DND-41 (cell line): ENCODE measurements around the gene OSBPL9.
"Not testable (repeated sequence)": the region's sequence is repeated elsewhere in the genome, so short reads cannot be mapped to it uniquely, and the experiment has no call there.

Source experiments
- ATAC-seq: fragments of 200-7000 bp; cut with Tn5 transposase; 3 replicates; pipeline ENCODE4 v1.9.1; 2021; ENCODE audit warnings: low read depth; ENCODE audit not compliant: insufficient read depth
- DNase-seq: peaks from one replicate; pipeline ENCODE4 v3.0.0-alpha.2; 2020
- H2AFZ ChIP-seq: 2 replicates; pipeline ENCODE4 v1.6.0; 2012; ENCODE audit warnings: low read depth, low read length
- H3K27ac ChIP-seq: 2 replicates; pipeline ENCODE4 v1.5.1; 2012; ENCODE audit warnings: low read length, inconsistent platforms
- H3K27me3 ChIP-seq: fragments of 200-600 bp; sonication (generic); 2 replicates; pipeline ENCODE4 v1.6.0; 2012; ENCODE audit warnings: low read length, mild to moderate bottlenecking, inconsistent platforms; ENCODE audit not compliant: insufficient read depth, poor library complexity
- H3K36me3 ChIP-seq: 2 replicates; pipeline ENCODE4 v1.5.1; 2012; ENCODE audit warnings: low read length, inconsistent platforms; ENCODE audit not compliant: insufficient read depth
- H3K4me1 ChIP-seq: 2 replicates; pipeline ENCODE4 v1.5.1; 2012; ENCODE audit warnings: mild to moderate bottlenecking, low read length; ENCODE audit not compliant: insufficient read depth
- H3K4me2 ChIP-seq: 2 replicates; pipeline ENCODE4 v1.6.0; 2012; ENCODE audit warnings: mild to moderate bottlenecking, moderate library complexity, low read length, inconsistent platforms; ENCODE audit not compliant: insufficient read depth
- H3K4me3 ChIP-seq, 2 experiments: fragments of 200-600 bp in 1 of 2; shearing (Covaris generic) in 1 of 2; 2 replicates each; pipeline ENCODE4 v1.5.1; 2012 to 2016; ENCODE audit warnings: inconsistent platforms in 2 of 2, low read length in 2 of 2, mild to moderate bottlenecking in 2 of 2, low read depth in 1 of 2, moderate library complexity in 1 of 2
- H3K79me2 ChIP-seq: 2 replicates; pipeline ENCODE4 v1.6.0; 2012; ENCODE audit warnings: low read length, inconsistent platforms; ENCODE audit not compliant: insufficient read depth
- H3K9ac ChIP-seq: 2 replicates; pipeline ENCODE4 v1.6.0; 2012; ENCODE audit warnings: low read depth, mild to moderate bottlenecking, inconsistent platforms, low read length, moderate library complexity
- H3K9me3 ChIP-seq: 2 replicates; pipeline ENCODE4 v1.5.1; 2012; ENCODE audit warnings: low read length, moderate library complexity, mild to moderate bottlenecking, inconsistent platforms; ENCODE audit not compliant: insufficient read depth, severe bottlenecking
- H4K20me1 ChIP-seq: 2 replicates; pipeline ENCODE4 v1.6.0; 2012; ENCODE audit warnings: low read length; ENCODE audit not compliant: insufficient read depth
- EZH2 ChIP-seq: IDR thresholded peaks from 3 replicates; pipeline ENCODE4 v1.6.1; 2012; ENCODE audit warnings: borderline replicate concordance, low read depth, mild to moderate bottlenecking, moderate library complexity, low read length, inconsistent platforms; ENCODE audit not compliant: severe bottlenecking
- TF ChIP-seq, protein P1 (sequence below): IDR thresholded peaks from 2 replicates; pipeline ENCODE4 v1.5.1; 2012; ENCODE audit warnings: borderline replicate concordance, low read length, moderate library complexity, mild to moderate bottlenecking; ENCODE audit not compliant: poor library complexity, severe bottlenecking; ENCODE audit errors: extremely low read depth

The OSBPL9 gene

DNA sequence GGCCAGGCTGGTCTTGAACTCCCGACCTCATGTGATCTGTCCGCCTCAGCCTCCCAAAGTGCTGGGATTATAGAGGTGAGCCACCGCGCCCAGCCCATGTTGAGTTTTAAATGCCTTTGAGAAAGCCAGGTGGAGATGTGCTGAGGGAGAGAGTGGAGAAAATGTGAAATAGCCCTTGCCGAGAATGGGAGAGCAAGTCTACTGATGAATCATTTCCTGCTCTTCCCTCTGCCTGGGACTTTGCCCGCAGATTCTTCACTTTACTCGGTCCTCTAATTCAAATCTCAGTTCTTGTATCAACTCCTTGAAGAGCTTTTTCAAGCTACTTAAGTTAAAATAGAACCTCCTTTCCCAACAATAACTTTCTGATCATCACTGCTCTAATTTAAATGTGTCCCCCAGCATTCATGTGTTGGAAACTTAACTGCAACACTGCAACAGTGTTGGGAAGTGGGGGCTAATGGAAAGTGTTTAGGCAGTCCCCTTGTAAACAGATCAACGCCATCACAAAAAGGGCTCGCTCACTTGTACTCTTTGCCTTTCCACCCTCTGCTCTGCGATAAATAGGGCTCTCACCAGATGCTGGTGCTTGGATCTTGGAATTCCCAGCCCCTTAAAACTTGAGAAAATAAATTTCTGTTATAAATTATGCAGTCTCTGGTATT is 27.8 kb downstream of the OSBPL9 start:
- Histone ChIP-seq H3K4me1 (no peaks in the 10 kb centered on the region), H3K9ac (no peak overlapping the region), H3K27ac (no peak overlapping the region)

DNA sequence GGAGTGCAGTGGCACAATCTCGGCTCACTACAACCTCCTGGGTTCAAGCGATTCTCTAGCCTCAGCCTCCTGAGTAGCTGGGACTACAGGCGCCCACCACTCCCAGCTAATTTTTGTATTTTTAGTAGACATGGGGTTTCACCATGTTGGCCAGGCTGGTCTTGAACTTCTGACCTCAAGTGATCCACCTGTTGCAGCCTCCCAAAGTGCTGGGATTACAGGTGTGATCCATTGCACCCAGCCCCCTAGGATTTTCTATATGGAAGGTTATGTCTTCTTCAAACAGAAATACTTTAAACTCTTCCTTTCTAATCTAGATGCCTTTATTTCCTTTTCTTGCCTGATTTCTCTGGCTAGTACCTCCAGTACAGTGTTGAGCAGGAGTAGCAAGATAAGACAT is 29.7 kb downstream of the OSBPL9 start:
- H4K20me1 ChIP-seq, H3K4me1 ChIP-seq, H3K79me2 ChIP-seq, H3K36me3 ChIP-seq, H2AFZ ChIP-seq, DNase-seq, H3K27me3 ChIP-seq, H3K9me3 ChIP-seq, ATAC-seq, H3K4me3 ChIP-seq, H3K9ac ChIP-seq, H3K4me2 ChIP-seq, H3K27ac ChIP-seq: not testable (repeated sequence)

More for the DNA sequence above, 27.8 kb downstream of the OSBPL9 start:
- Histone ChIP-seq H3K36me3 (no peaks in the 10 kb centered on the region), H3K27me3 (no peaks in the 10 kb centered on the region), H2AFZ (no peak overlapping the region), H3K79me2 (no peaks in the 10 kb centered on the region), H4K20me1 (no peaks in the 10 kb centered on the region), H3K4me3 (no peak overlapping the region), H3K4me2 (no peak overlapping the region), H3K9me3 (no peaks in the 10 kb centered on the region)
- TF ChIP-seq, protein P1, sequence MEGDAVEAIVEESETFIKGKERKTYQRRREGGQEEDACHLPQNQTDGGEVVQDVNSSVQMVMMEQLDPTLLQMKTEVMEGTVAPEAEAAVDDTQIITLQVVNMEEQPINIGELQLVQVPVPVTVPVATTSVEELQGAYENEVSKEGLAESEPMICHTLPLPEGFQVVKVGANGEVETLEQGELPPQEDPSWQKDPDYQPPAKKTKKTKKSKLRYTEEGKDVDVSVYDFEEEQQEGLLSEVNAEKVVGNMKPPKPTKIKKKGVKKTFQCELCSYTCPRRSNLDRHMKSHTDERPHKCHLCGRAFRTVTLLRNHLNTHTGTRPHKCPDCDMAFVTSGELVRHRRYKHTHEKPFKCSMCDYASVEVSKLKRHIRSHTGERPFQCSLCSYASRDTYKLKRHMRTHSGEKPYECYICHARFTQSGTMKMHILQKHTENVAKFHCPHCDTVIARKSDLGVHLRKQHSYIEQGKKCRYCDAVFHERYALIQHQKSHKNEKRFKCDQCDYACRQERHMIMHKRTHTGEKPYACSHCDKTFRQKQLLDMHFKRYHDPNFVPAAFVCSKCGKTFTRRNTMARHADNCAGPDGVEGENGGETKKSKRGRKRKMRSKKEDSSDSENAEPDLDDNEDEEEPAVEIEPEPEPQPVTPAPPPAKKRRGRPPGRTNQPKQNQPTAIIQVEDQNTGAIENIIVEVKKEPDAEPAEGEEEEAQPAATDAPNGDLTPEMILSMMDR = no peak
- no peak for TF ChIP-seq EZH2
- ATAC-seq (no peak), DNase-seq (no peak)

DNA sequence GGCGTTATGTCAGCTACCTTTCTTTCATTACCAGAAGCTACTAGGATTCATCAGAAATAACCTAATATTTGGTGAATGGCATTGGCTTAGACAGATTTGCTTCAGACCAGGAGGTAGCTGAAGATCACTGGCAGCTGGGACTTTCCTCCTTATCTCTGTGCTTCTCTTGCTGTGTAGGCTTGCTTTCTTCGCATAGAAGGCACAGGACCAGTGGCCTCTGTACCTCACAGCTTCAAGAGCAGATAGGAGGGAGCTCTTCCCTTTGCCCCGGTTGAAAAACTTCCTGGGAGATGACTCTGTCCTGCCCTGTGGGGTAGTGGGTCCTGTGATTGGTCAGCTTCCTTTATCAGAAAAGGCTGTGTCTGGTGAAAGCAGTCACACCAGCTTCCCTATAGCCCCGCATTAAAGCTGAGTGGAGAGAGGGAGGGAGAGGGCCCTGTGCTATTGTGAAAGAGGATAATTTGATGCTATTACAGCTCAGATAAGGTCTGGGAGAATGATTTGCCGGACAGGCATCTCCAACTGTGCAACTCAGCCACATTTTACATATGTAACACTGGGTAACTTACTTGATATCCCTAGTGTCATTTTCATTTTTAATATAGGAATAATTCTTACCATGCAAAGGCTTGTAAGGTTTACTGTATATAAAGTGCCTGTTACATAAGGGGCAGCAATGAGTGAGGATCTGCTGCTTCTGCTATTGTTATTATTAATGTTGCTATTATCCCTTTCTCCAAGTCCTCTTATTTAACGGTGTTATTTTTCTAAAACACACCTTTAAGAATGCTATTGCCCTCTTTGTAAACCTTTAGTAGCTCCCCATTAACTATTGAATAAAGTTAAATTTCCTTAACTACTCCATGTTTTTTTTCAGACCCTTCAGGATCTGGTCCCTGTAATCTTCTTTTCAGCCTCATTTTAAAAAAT is 31.6 kb downstream of the OSBPL9 start:
- no peak for TF ChIP-seq EZH2
- TF ChIP-seq, protein P1 = no peak
- no peak overlapping the region for H2AFZ ChIP-seq
- no peaks in the 10 kb centered on the region; the same call in 1 of the 2 replicates for H3K36me3 ChIP-seq
- no peak overlapping the region for H3K27ac ChIP-seq
- H3K9ac ChIP-seq = no peak overlapping the region
- no peaks in the 10 kb centered on the region for H4K20me1 ChIP-seq
- DNase-seq (no peak), ATAC-seq (no peak)
- H3K4me3 ChIP-seq = no peak overlapping the region
- H3K27me3 ChIP-seq = no peaks in the 10 kb centered on the region
- H3K9me3 ChIP-seq = no peaks in the 10 kb centered on the region
- no peaks in the 10 kb centered on the region; the same call in 1 of the 2 replicates for H3K79me2 ChIP-seq
- no peak overlapping the region for H3K4me2 ChIP-seq
- no peaks in the 10 kb centered on the region for H3K4me1 ChIP-seq

DNA sequence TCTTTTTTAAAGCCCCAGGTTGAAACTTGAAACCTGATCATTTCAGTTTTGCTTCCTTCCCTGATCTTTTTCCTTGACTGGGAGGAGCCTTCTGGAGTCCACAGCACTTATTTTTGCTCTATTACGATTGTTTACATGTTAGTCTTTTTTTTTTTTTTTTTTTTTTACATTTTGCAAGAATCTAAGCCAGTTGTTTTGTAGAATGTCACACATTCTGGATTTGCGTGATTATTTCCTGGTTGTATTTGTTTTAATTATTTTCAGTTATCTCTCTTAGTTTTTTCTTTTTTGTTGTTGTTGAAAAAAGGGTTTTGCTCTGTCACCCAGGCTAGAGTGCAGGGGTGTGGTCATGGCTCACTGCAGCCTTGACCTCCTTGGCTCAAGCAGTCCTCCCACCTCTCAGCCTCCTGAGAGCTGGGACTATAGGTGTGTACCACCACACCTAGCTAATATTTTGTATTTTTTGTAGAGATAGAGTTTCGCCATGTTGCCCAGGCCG is 32.8 kb downstream of the OSBPL9 start:
- H3K27me3 ChIP-seq = no peaks in the 10 kb centered on the region
- no peaks in the 10 kb centered on the region for H3K9me3 ChIP-seq
- H3K9ac ChIP-seq = no peak overlapping the region
- DNase-seq = no peak
- TF ChIP-seq EZH2 = no peak
- TF ChIP-seq, protein P1 = no peak
- H3K4me2 ChIP-seq = no peak overlapping the region
- H3K4me1 ChIP-seq = no peaks in the 10 kb centered on the region
- ATAC-seq = no peak
- no peak overlapping the region for H2AFZ ChIP-seq
- no peak overlapping the region for H3K27ac ChIP-seq
- no peak overlapping the region for H3K4me3 ChIP-seq
- no peaks in the 10 kb centered on the region; the same call in 1 of the 2 replicates for H3K36me3 ChIP-seq
- no peaks in the 10 kb centered on the region for H4K20me1 ChIP-seq
- no peaks in the 10 kb centered on the region; the same call in 1 of the 2 replicates for H3K79me2 ChIP-seq
